Measurements from ENCODE around the gene BCHE. TPM values are rescaled to one million over a fixed set of nuclear protein-coding genes. Genes with fewer than 3 reads are reported as not detected.

BCHE gene
- total RNA-seq, 4 donors from 2014 or later = 4.5 to 6.8 (median 6.0) TPM

DNA sequence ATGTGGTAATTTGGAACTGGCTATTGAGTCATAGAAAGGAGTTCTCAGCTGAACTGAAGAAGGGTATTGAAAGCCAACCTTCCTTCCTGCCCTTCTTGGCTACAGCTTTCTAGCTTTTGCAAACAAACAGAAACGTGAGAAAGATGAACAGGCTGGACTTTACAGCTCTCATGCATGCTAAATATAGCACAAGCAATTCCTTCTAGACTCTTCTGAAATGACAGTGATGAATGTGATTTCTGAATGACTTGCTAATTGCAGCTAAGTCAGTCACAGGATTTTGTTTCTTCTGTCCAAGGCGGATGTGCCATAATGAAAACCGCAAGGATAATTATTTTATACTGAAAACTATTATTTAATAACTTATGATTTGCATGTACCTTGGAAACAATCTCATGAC lies 36.3 kb downstream of the BCHE start:
- no peak for DNase-seq (ENCODE audit: low spot score in 2 of 2)
- 45 to 49% methylated on average over 3 of the region's 3 CpGs for WGBS, 2 donors
- TF ChIP-seq, protein P1, sequence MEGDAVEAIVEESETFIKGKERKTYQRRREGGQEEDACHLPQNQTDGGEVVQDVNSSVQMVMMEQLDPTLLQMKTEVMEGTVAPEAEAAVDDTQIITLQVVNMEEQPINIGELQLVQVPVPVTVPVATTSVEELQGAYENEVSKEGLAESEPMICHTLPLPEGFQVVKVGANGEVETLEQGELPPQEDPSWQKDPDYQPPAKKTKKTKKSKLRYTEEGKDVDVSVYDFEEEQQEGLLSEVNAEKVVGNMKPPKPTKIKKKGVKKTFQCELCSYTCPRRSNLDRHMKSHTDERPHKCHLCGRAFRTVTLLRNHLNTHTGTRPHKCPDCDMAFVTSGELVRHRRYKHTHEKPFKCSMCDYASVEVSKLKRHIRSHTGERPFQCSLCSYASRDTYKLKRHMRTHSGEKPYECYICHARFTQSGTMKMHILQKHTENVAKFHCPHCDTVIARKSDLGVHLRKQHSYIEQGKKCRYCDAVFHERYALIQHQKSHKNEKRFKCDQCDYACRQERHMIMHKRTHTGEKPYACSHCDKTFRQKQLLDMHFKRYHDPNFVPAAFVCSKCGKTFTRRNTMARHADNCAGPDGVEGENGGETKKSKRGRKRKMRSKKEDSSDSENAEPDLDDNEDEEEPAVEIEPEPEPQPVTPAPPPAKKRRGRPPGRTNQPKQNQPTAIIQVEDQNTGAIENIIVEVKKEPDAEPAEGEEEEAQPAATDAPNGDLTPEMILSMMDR (IDR thresholded peaks at IDR 0.05) = no peak
- no peak for TF ChIP-seq POLR2A (IDR thresholded peaks at IDR 0.05)
- intact Hi-C loops (cut with DNase I; ENCODE audit: low total_unique reads) = no loop called here
- no peak overlapping the region for H3K4me3 ChIP-seq (ENCODE audit: low read depth, poor library complexity, severe bottlenecking)

DNA sequence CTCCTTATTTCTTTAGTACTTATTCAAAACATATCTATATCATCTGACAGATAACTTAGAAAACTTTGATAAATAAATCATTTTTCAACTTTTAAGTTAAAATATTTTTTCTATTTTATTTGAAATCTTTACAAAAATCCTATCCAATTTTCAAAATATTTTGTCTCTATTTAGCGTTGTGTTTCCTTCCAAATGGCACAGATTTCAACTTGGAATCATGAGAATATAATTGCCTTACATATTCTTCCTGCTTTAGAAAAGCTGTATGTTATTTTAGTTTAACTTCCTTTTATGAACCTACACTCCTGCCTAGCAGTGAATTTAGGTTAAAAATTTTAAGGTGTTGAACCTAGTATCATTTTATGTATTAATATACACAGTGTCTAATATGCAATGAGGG lies 38.2 kb downstream of the BCHE start:
- no peak overlapping the region for H3K4me3 ChIP-seq (ENCODE audit: low read depth, poor library complexity, severe bottlenecking)
- WGBS, 2 donors = 63 to 69% methylated on average over 1 of the region's 1 CpG
- no peak for DNase-seq (ENCODE audit: low spot score in 2 of 2)
- intact Hi-C loops (cut with DNase I; ENCODE audit: low total_unique reads) = no loop called here
- TF ChIP-seq POLR2A (IDR thresholded peaks at IDR 0.05) = no peak
- TF ChIP-seq, protein P1 (IDR thresholded peaks at IDR 0.05) = no peak

DNA sequence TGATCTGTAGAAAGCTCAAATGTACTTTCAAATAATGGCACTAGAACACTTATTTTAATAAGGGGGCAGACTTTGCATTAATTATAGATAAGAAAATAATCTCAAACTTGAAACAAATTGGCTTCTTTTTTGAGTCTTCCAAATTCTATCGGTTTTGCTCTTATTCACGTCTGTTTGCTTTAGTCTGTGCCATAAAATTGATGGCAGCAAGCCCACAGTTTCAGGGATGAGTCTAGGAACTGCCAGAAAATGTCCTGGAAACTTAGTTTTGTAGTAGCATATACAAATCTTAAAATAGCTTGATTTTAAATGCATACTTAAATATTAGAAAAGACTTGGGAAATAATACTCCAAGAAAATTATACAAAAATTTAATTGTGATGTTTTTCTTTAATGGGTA lies 39.7 kb downstream of the BCHE start:
- WGBS, 2 donors = 22 to 41% methylated on average over 2 of the region's 2 CpGs
- TF ChIP-seq POLR2A (IDR thresholded peaks at IDR 0.05) = no peak
- TF ChIP-seq, protein P1 (IDR thresholded peaks at IDR 0.05) = no peak
- intact Hi-C loops (cut with DNase I; ENCODE audit: low total_unique reads) = no loop called here
- H3K4me3 ChIP-seq (ENCODE audit: low read depth, poor library complexity, severe bottlenecking) = no peak overlapping the region
- no peak for DNase-seq (ENCODE audit: low spot score in 2 of 2)

DNA sequence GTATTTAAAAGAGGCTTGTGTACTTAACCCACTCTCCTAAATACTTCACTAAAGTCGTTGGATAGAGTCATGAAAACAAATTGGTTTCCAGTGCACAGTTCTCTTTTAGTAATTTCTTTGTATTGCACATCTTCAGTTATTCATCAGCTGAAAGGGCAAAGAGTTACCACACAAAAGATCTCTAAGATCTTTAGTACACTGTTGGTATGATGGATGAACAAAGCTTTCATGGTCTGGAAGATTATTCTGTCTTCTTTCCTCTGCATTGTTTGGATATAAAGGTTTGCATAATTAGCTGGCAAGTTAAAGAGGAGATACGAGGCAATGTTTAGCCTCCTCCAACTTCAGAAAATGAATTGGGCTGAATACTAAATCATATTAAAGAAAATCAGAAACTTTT lies 40.5 kb downstream of the BCHE start:
- DNase-seq (ENCODE audit: low spot score in 2 of 2) = no peak
- H3K4me3 ChIP-seq (ENCODE audit: low read depth, poor library complexity, severe bottlenecking) = no peak overlapping the region
- TF ChIP-seq POLR2A (IDR thresholded peaks at IDR 0.05) = no peak
- TF ChIP-seq, protein P1 (IDR thresholded peaks at IDR 0.05) = no peak
- intact Hi-C loops (cut with DNase I; ENCODE audit: low total_unique reads) = no loop called here
- WGBS, 2 donors = 38 to 56% methylated on average over 2 of the region's 2 CpGs

DNA sequence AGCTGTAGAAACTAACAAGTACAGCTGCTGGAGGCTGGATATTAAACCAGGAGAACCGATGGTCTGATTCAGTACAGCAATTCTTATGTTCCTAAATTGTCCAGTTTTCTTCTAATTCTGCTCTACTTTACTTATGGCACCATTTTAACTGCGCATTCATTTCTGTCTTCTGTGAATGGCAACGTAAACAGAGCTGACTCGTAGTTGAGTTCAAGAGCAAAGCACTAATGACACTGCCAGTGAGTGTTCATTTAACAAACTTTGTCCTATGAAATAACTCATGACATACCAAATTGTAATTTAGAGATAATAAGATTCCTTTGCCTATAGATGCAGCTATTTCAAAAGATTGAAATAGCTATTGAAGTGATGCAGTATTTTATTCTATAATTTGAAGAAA lies 48.7 kb downstream of the BCHE start:
- intact Hi-C loops (cut with DNase I; ENCODE audit: low total_unique reads) = no loop called here
- H3K4me3 ChIP-seq (ENCODE audit: low read depth, poor library complexity, severe bottlenecking) = no peak overlapping the region
- WGBS, 2 donors = 92 to 94% methylated on average over 4 of the region's 4 CpGs
- DNase-seq (ENCODE audit: low spot score in 2 of 2) = no peak
- TF ChIP-seq POLR2A (IDR thresholded peaks at IDR 0.05) = no peak
- TF ChIP-seq, protein P1 (IDR thresholded peaks at IDR 0.05) = no peak

DNA sequence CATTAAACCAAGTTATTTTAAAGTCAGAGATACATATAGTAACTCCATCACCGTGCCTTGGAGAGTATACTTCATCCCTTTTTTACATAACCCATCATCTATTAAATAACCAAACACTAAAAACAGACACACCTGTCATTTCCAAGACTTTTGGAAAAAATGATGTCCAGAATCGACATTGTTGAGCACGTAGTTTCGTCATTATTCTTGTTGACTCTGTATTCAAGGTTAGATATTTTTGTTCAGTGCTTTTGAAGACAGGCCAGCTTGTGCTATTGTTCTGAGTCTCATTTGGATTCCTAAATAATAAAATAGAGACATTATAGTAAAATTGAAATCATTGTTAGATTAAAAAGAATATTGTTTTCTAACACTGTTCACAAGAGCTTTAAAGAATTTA lies 51.2 kb downstream of the BCHE start:
- H3K4me3 ChIP-seq (ENCODE audit: low read depth, poor library complexity, severe bottlenecking) = no peak overlapping the region
- intact Hi-C loops (cut with DNase I; ENCODE audit: low total_unique reads) = no loop called here
- 92 to 95% methylated on average over 4 of the region's 4 CpGs for WGBS, 2 donors
- DNase-seq (ENCODE audit: low spot score in 2 of 2) = no peak
- TF ChIP-seq, protein P1 (IDR thresholded peaks at IDR 0.05) = no peak
- no peak for TF ChIP-seq POLR2A (IDR thresholded peaks at IDR 0.05)

Measured in lower leg skin (tissue), 4 donors.